Thymus (tissue), 11 donors: ENCODE data around the gene KLHL35. TPM values are rescaled to one million over a fixed set of nuclear protein-coding genes. Genes with fewer than 3 reads are reported as not detected.

ENCODE experiments used
- DNase-seq, 9 donors: peaks; one replicate each; pipeline ENCODE4 v3.0.0-alpha.2; 2013; ENCODE audit warnings: low spot score in 9 of 9, low read depth in 6 of 9, missing footprints in 1 of 9
- H3K27ac ChIP-seq, 2 donors: one replicate each; pipeline ENCODE4 v1.5.1; 2013; ENCODE audit warnings: control low read depth in 1 of 2, low read depth in 1 of 2, low read length in 1 of 2, mild to moderate bottlenecking in 1 of 2, moderate library complexity in 1 of 2
- H3K27me3 ChIP-seq, 2 donors: one replicate each; pipeline ENCODE4 v1.5.1; 2013; ENCODE audit warnings: low read length in 1 of 2; ENCODE audit not compliant: control insufficient read depth in 2 of 2, insufficient read depth in 1 of 2
- H3K36me3 ChIP-seq, 2 donors: one replicate each; pipeline ENCODE4 v1.5.1; 2013; ENCODE audit warnings: low read length in 1 of 2, mild to moderate bottlenecking in 1 of 2, moderate library complexity in 1 of 2; ENCODE audit not compliant: control insufficient read depth in 2 of 2, insufficient read depth in 2 of 2
- H3K4me1 ChIP-seq, 2 donors: one replicate each; pipeline ENCODE4 v1.5.1; 2013; ENCODE audit warnings: low read length in 2 of 2; ENCODE audit not compliant: control insufficient read depth in 2 of 2, insufficient read depth in 2 of 2
- H3K4me3 ChIP-seq, 2 donors: one replicate each; pipeline ENCODE4 v1.5.1; 2013; ENCODE audit warnings: low read length in 2 of 2, control low read depth in 1 of 2, mild to moderate bottlenecking in 1 of 2
- H3K9me3 ChIP-seq, 2 donors: one replicate each; pipeline ENCODE4 v1.5.1; 2013; ENCODE audit warnings: low read length in 1 of 2, mild to moderate bottlenecking in 1 of 2; ENCODE audit not compliant: control insufficient read depth in 2 of 2, insufficient read depth in 1 of 2
- WGBS: extraction: QIAGEN DNeasy Blood & Tissue Kit; methylation state at CpG from one replicate; pipeline ENCODE4 v1.1.7; 2013; 5-methylcytosine and 5-hydroxymethylcytosine counted together
- polyA plus RNA-seq: library from polyadenylated mRNA; stranded (reverse); fragments of 200-250 nt; gene quantifications from one replicate; pipeline ENCODE4 v1.2.3, GENCODE V29; 2013
- total RNA-seq: library from RNA; stranded (reverse); fragments of 120-200 nt; gene quantifications from one replicate; pipeline ENCODE4 v1.2.4, GENCODE V29; 2013
- donor health status: healthy.

KLHL35 gene
- total and polyA plus RNA-seq, 2 donors: 0.57 to 1.0 TPM

- H3K4me1 ChIP-seq: peaks cover 0 to 4% of the 10 kb centered on the region in 2 donors
- H3K4me3 ChIP-seq: no peak overlapping the region
- no peak for DNase-seq
- H3K27me3 ChIP-seq: no peaks in the 10 kb centered on the region
- no peaks in the 10 kb centered on the region for H3K36me3 ChIP-seq
- H3K27ac ChIP-seq: no peak overlapping the region
- 95% methylated on average over 9 of the region's 9 CpGs for WGBS
- no peaks in the 10 kb centered on the region for H3K9me3 ChIP-seq
These were observed 56.8 kb downstream of the KLHL35 start for GRCh38 chr11:75376175-75376574.

- no peaks in the 10 kb centered on the region for H3K9me3 ChIP-seq
- no peaks in the 10 kb centered on the region for H3K4me1 ChIP-seq
- 98% methylated on average over 8 of the region's 8 CpGs for WGBS
- H3K27me3 ChIP-seq: no peaks in the 10 kb centered on the region
- DNase-seq: no peak
- H3K4me3 ChIP-seq: no peak overlapping the region
- no peaks in the 10 kb centered on the region for H3K36me3 ChIP-seq
- H3K27ac ChIP-seq: no peak overlapping the region
These were observed 57.4 kb downstream of the KLHL35 start for GRCh38 chr11:75375626-75376025.

- Histone ChIP-seq H3K9me3 (no peaks in the 10 kb centered on the region), H3K36me3 (no peaks in the 10 kb centered on the region), H3K4me1 (peaks cover 0 to 2% of the 10 kb centered on the region in 2 donors), H3K27ac (no peak overlapping the region), H3K27me3 (no peaks in the 10 kb centered on the region), H3K4me3 (no peak overlapping the region)
- WGBS: 98% methylated on average over 4 of the region's 4 CpGs
- DNase-seq: no peak
These were observed 58.4 kb downstream of the KLHL35 start for GRCh38 chr11:75374646-75375045.

- Histone ChIP-seq H3K27ac (no peak overlapping the region), H3K4me1 (peaks cover 0 to 3% of the 10 kb centered on the region in 2 donors), H3K4me3 (no peak overlapping the region), H3K9me3 (peaks cover 0 to 3% of the 10 kb centered on the region in 2 donors), H3K36me3 (no peaks in the 10 kb centered on the region), H3K27me3 (no peaks in the 10 kb centered on the region)
- no peak for DNase-seq
- WGBS: 96% methylated on average over 8 of the region's 8 CpGs
These were observed 59.8 kb downstream of the KLHL35 start for GRCh38 chr11:75373201-75373600.

Other genes with a start within 250 kb of the KLHL35 start
- gene TPBGL, start 192.4 kb downstream of the KLHL35 start, total RNA-seq: 0.05 TPM
- 0.23 TPM for gene TPBGL, start 192.4 kb downstream of the KLHL35 start, polyA plus RNA-seq
- gene ARRB1, start 81.5 kb downstream of the KLHL35 start, total RNA-seq: 11.1 TPM
- gene ARRB1, start 81.5 kb downstream of the KLHL35 start, polyA plus RNA-seq: 4.1 TPM
- 4,078 TPM for gene RPS3, start 33.7 kb downstream of the KLHL35 start, total RNA-seq
- gene RPS3, start 33.7 kb downstream of the KLHL35 start, polyA plus RNA-seq: 3,302 TPM
- 3.1 TPM for gene GDPD5, start 92.7 kb upstream of the KLHL35 start, total RNA-seq
- gene GDPD5, start 92.7 kb upstream of the KLHL35 start, polyA plus RNA-seq: 25.3 TPM
- gene SERPINH1, start 129.1 kb upstream of the KLHL35 start, total RNA-seq: 44.4 TPM
- gene SERPINH1, start 129.1 kb upstream of the KLHL35 start, polyA plus RNA-seq: 41.0 TPM
- gene MAP6, start 235.8 kb upstream of the KLHL35 start, total RNA-seq: 1.3 TPM
- 1.3 TPM for gene MAP6, start 235.8 kb upstream of the KLHL35 start, polyA plus RNA-seq